ENCODE data around the gene CYP4V2. TPM values are rescaled to one million over a fixed set of nuclear protein-coding genes. Genes with fewer than 3 reads are reported as not detected.

CYP4V2 gene
- total RNA-seq, 1 experiment from 2014 or later = 4.6 TPM

DNA sequence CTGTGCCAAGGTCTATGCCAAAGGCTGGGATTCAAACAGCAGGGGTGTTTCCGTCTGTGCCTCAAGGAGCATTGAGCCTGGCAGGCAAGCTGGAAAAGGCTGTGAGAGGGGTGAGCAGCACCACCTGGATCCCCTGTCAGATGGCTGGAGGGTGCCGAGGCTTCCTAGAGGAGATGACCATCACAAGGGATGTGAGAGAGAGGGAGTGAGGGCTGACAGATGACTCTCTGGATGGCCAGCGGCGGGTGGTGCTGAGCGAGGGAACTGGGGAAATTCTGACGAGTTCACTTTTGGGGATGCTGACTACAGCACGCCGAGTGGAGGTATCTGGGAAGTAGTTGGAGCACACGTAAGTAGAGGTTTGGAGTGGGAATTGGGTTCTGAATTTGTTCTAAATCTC, 22.6 kb upstream of the CYP4V2 start:
- Histone ChIP-seq H3K27ac (no peak overlapping the region), H3K36me3 (no peaks in the 10 kb centered on the region), H3K9me3 (replicated peaks) (no peaks in the 10 kb centered on the region), H3K27me3 (no peaks in the 10 kb centered on the region), H3K4me3 (no peak overlapping the region), H3K4me1 (no peaks in the 10 kb centered on the region)
- no peak for DNase-seq

DNA sequence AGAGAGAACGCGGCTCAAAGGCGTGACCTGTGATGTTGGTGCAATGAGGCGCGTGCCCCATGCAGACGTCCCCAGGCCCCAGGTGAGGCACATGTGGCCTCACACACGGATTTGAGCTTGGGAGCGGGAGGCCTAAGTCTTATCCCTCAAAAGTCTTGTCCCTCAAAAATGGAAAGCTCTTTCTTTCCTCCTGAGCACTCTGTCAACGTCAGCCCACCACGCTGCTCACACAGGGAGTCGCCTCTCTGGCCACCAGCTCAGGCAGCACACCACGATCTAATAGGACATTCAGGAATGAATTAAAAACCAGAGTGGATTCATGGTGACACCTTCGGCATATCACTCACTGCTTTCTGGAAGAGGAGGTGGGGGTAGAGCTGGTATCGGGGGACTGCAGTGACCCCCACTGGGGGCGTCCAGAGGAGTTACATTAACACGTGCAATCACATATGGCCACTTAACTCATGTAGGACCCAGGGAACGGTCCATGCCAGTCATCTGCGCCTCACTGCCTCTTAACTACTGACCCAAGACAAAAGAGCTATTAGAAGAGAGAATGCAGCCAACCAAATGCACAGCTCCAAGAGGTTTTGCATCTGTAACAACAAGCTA, 21.9 kb upstream of the CYP4V2 start:
- Histone ChIP-seq H3K36me3 (no peaks in the 10 kb centered on the region), H3K27ac (no peak overlapping the region), H3K4me1 (no peaks in the 10 kb centered on the region), H3K27me3 (no peaks in the 10 kb centered on the region), H3K9me3 (replicated peaks) (no peaks in the 10 kb centered on the region), H3K4me3 (no peak overlapping the region)
- no peak for DNase-seq

DNA sequence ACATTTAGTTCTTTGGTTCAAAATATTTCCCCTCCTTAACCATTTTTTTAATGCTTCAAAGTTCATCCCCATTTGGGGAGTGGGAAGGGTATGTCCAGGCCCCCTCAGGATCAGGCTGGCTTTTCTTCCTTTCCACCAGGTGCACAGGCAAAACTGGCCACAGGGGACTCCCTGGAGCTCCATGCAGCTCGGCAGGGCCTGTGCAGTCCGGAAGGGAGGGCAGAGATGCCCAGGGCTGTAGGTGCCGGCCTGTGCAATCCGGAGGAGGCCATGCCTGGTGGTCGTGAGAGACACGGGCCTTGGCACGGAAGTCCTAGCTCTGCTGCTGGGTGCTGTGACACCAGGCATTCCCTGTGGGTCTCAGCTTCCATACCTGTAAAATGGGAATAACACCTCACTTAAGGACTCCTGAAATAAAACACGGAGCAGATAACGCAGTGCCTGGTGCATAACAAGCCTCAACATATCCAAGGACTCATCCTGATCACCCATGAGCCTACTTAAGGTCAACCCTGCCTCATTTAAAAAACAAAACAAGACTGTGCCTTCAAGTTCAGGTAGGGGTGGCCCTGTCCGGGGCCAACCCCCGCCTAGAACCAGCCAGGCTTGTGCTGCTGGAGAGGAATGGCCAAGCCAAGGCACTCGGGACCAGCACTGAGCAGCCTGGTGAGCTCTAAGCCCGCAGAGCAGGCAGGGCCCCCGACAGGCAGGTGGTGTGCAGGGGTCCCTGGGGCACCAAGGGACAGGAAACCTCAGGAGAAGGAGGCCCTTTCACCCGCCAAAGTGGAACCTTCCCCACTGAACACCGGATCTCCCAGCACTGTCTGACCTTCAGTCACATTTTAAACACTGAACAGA, 21.2 kb upstream of the CYP4V2 start:
- Histone ChIP-seq H3K36me3 (no peaks in the 10 kb centered on the region), H3K27me3 (no peaks in the 10 kb centered on the region), H3K4me3 (no peak overlapping the region), H3K4me1 (no peaks in the 10 kb centered on the region), H3K27ac (no peak overlapping the region), H3K9me3 (replicated peaks) (no peaks in the 10 kb centered on the region)
- DNase-seq = no peak

DNA sequence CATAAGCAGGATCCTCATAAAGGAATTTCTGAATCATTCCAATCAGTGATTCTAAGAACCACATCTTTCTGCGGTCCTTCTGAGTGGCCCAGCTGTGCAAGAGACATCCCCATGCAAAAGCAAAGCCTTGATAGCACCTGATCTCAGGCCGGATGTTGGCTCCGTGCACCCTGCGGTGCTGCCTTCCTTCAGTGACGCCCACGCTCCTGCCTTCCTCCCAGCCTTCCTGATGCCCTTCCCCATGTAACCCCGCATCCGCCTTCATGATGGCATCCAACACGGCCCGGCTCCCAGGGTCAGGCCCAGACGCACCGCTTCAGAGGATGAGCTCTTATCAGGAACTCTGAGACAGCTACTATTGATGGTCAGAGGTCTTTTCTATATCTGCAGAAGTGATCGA, 20.4 kb upstream of the CYP4V2 start:
- Histone ChIP-seq H3K4me1 (no peaks in the 10 kb centered on the region), H3K27me3 (no peaks in the 10 kb centered on the region), H3K9me3 (replicated peaks) (no peaks in the 10 kb centered on the region), H3K27ac (no peak overlapping the region), H3K36me3 (no peaks in the 10 kb centered on the region), H3K4me3 (no peak overlapping the region)
- DNase-seq = no peak

DNA sequence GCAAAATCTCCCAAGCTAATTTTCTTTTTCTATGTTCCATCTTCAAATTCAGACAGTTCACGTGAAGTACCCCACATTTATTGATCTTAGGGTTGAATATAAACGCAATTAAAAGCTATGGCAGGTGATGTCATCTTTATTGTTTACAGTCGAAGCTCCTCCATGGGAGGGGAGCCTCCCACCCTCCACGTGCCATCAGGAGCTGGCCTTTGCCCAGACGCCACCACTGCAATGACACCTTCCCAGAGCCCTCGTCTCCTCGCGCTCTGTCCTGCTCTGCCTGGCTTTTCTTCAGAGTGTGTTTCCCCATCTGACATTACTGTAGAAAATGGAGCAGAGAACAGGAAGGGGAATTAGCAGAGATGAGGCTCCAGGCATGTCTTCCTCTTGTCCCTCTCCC, 18.8 kb upstream of the CYP4V2 start:
- no peaks in the 10 kb centered on the region for H3K9me3 ChIP-seq (replicated peaks)
- no peaks in the 10 kb centered on the region for H3K27me3 ChIP-seq
- H3K27ac ChIP-seq = no peak overlapping the region
- no peak overlapping the region for H3K4me3 ChIP-seq
- H3K4me1 ChIP-seq = no peaks in the 10 kb centered on the region
- no peaks in the 10 kb centered on the region for H3K36me3 ChIP-seq
- DNase-seq = no peak

DNA sequence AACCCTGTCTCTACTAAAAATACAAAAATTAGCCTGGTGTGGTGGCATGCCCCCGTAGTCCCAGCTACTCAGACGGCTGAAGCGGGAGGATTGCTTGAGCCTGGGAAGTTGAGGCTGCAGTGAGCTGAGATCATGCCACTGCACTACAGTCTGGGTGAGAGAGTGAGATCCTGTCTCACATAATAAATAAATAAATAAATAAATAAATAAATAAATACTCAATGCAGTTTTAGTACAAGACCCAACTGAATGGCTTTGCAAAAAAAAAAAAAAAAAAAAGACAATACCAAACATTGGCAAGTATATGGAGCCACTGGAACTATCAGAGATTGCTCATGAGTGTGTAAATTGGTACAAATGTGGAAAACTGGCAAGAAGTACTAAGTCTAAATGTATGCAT, 3.3 kb upstream of the CYP4V2 start:
- DNase-seq = no peak

DNA sequence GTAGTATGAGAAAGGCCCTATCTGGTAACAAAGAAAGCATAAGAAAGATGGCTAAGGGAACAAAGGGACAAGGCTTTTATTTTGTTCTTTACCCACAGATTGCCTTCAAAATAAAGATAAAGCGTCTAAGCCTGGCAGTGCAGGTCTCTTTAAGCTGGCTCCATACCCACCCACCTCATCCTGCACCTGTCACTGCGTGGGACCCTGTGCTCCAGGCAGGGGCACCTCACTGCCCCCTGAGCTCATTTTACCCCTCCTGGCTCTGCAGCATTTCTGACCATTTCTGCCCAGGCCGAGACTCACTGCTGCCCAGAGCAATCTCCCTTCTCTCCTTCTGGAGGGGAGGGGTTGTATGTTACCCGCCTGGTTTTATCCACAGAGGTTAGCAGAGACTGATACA, 1.7 kb upstream of the CYP4V2 start:
- no peaks in the 10 kb centered on the region for H3K27me3 ChIP-seq
- H3K4me1 ChIP-seq = no peaks in the 10 kb centered on the region
- no peaks in the 10 kb centered on the region for H3K36me3 ChIP-seq
- H3K27ac ChIP-seq = no peak overlapping the region
- no peak overlapping the region for H3K4me3 ChIP-seq
- no peaks in the 10 kb centered on the region for H3K9me3 ChIP-seq (replicated peaks)
- DNase-seq = no peak

More for the DNA sequence above, 3.3 kb upstream of the CYP4V2 start:
- Histone ChIP-seq H3K9me3 (replicated peaks) (no peaks in the 10 kb centered on the region), H3K27ac (no peak overlapping the region), H3K4me3 (no peak overlapping the region), H3K4me1 (no peaks in the 10 kb centered on the region), H3K36me3 (no peaks in the 10 kb centered on the region), H3K27me3 (no peaks in the 10 kb centered on the region)

DNA sequence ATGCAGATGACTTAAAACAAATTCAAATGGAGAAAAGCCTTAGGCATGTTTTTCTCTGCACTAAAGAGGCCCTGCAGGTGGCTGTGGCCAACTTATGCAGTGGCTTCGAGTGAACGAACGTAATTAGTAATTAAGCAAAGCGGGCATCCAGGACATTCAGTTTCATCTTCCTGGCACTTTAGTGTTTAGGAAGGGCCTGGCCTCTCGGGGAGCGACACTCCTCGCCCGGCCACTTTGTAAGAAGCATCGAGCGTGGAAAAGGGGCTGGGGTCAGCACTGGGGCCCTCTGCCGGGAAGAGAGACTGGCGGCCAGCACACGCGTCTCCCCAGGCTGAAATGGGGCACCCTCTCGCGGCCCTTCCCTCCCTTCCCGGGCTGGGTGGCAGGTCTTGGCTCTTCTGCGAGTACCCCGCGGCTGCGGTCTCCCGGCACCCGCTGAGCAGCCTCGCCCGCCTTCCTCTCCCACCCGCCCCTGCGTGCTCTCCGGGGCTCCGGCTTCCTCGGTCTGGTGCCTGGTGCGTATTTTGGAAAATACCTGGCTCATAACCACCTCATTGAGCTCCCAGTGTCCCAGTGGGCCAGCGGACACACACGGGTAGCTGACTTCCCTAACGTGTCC, 677 bp upstream of the CYP4V2 start:
- peak; percentile 32 to 58 for DNase-seq
- Histone ChIP-seq H3K27me3 (no peaks in the 10 kb centered on the region), H3K27ac (peak overlapping the region; percentile 66), H3K36me3 (no peaks in the 10 kb centered on the region), H3K4me1 (no peaks in the 10 kb centered on the region), H3K4me3 (peak overlapping the region; percentile 87), H3K9me3 (replicated peaks) (no peaks in the 10 kb centered on the region)

DNA sequence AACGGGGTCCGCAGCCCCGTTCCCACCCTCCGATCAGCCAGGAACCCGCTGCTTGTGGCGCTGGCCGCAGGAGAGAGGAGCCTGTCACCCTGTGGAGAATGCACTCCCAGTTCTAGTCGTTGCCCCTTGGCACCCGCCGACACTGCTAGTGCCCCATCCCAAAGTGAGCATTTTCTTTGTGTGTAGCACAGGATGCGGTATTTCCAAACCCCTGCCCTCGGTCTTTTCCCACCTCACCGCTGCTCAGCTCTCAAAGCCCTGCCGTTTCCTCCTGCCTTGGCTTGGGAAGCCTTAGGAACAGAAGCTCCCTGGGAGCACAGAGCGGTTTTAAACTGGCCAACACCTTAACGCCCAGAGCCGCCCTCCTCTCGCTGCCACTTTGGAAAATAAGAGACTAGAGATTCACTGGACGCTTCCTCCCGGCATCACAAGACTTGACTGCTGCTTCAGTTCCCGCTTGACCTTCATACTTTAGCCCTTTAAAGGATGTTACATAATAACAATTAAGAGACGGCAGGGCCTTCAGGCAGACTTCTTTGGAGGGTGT, 772 bp downstream of the CYP4V2 start:
- Histone ChIP-seq H3K27me3 (no peaks in the 10 kb centered on the region), H3K36me3 (no peaks in the 10 kb centered on the region), H3K9me3 (replicated peaks) (no peaks in the 10 kb centered on the region), H3K4me1 (no peaks in the 10 kb centered on the region), H3K4me3 (peak overlapping the region; percentile 87), H3K27ac (peak overlapping the region; percentile 66)
- DNase-seq = peak; percentile 39 to 55

DNA sequence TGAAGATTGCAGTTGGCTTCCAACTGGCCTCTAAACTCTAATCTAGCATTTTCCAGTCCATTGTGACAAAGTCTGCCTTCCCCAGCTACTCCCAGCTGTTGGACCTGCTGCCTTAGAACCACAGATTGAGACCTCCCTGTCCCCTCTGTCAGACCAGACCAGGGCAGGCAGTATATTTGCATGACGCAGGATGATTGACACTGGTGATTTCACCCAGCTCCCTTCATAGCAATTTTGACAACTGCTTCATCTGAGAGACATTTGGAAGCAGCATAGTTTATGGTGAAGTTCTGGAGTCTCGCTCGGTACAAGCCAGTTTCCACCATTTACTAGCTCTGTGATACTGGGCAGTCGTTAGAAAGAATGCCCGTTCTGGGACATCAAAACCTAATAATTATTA, 2.5 kb downstream of the CYP4V2 start:
- H3K4me1 ChIP-seq = no peaks in the 10 kb centered on the region

DNA sequence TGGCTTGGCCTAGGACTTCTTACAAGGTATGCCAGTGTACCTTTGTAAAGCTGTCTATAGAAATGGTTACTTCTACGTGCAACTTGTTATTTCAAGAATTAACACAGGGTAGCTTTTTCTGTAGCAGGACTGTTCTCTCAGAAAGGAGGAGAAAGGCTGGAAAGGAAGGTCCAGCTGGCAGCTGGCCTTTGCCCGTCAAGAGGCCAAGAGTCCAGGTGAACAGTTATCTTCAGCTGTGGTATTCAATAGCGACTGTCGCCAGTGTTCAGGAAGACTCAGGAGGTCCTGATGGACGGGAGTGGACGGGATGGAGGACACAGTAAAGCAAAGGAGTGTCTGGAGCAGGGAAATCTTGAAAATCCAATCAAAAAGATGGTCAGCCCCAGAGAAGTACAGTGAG, 4.7 kb downstream of the CYP4V2 start:
- no peak for DNase-seq
- no peaks in the 10 kb centered on the region for H3K9me3 ChIP-seq (replicated peaks)
- H3K4me3 ChIP-seq = no peak overlapping the region
- no peak overlapping the region for H3K27ac ChIP-seq
- H3K36me3 ChIP-seq = no peaks in the 10 kb centered on the region
- no peaks in the 10 kb centered on the region for H3K4me1 ChIP-seq
- no peaks in the 10 kb centered on the region for H3K27me3 ChIP-seq

More for the DNA sequence above, 2.5 kb downstream of the CYP4V2 start:
- no peaks in the 10 kb centered on the region for H3K36me3 ChIP-seq
- no peak overlapping the region for H3K4me3 ChIP-seq
- H3K9me3 ChIP-seq (replicated peaks) = no peaks in the 10 kb centered on the region
- no peak overlapping the region for H3K27ac ChIP-seq
- DNase-seq = no peak
- H3K27me3 ChIP-seq = no peaks in the 10 kb centered on the region

DNA sequence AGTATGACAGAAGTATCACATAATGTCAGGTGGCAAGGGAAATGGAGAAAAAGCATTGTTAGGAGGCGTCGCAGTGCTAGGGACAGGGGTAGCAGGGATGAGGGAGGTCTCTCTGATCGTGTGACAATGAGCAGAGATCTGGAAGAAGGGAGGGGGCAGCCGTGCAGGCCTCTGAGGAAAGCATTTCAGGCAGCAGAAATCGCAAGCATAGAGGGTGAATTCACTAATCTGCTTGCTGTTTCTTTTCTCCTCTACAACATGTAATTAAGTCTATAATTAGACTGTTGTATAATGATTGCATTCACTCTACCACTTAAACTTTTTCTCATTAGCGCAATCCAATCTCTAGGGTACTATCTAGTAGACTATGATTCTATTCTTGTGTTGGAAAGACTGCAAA, 9.1 kb downstream of the CYP4V2 start:
- Histone ChIP-seq H3K36me3 (no peaks in the 10 kb centered on the region), H3K4me1 (no peaks in the 10 kb centered on the region), H3K27me3 (no peaks in the 10 kb centered on the region), H3K27ac (no peak overlapping the region), H3K9me3 (replicated peaks) (no peaks in the 10 kb centered on the region), H3K4me3 (no peak overlapping the region)
- no peak for DNase-seq

DNA sequence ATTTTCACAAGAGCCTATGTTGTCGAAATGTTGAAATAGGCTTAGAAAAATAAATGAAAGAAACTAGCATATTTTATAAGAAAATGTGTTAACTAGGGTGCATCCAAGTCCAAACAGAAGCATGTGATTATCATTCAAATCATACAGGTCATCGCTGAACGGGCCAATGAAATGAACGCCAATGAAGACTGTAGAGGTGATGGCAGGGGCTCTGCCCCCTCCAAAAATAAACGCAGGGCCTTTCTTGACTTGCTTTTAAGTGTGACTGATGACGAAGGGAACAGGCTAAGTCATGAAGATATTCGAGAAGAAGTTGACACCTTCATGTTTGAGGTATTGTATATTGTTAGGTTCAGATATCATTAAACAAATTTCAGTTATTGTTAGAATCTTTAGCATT, 9.6 kb downstream of the CYP4V2 start:
- no peak for DNase-seq
- no peak overlapping the region for H3K27ac ChIP-seq
- no peaks in the 10 kb centered on the region for H3K9me3 ChIP-seq (replicated peaks)
- no peaks in the 10 kb centered on the region for H3K27me3 ChIP-seq
- no peaks in the 10 kb centered on the region for H3K36me3 ChIP-seq
- H3K4me1 ChIP-seq = no peaks in the 10 kb centered on the region
- H3K4me3 ChIP-seq = no peak overlapping the region

DNA sequence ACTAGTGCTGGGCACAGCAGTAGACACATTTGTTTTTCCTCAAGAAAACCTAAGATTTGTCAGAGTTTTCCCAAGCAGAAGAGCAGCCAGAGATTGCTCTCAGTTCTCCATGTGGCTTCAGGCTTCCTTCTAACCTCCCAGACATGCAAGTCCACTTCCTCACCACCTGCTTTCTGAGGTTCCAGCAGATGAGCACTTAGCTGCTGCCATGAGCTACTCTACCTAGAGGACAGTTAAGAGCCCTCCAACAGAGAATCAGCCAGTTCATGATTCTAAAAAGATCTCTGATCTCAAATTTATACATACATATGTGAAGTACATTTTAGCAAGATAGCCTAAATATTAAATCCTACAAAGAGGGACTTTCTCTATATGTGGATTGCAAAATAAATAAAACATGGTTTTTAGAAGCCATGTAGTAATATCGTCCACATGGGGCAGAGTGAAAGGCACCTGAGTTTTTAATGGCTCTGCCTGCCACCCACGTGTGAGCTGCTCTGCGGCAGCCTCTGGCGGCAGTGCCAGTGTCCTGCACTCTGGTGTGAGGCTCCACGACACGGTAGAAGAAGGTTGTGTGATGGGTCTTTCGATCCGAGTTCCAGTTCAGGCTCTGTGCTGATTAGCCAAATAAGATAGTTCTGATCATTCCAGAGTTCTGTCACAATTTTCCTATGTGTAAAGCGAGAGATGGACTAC, 10.3 kb downstream of the CYP4V2 start:
- Histone ChIP-seq H3K27ac (no peak overlapping the region), H3K9me3 (replicated peaks) (no peaks in the 10 kb centered on the region), H3K4me3 (no peak overlapping the region), H3K27me3 (no peaks in the 10 kb centered on the region), H3K36me3 (no peaks in the 10 kb centered on the region), H3K4me1 (no peaks in the 10 kb centered on the region)
- peak in 1 of 2 experiments; percentile 14 for DNase-seq

Measured in SJCRH30 (cell line).